ENCODE measurements around the gene HOPX. TPM values are rescaled to one million over a fixed set of nuclear protein-coding genes. Genes with fewer than 3 reads are reported as not detected.

Gene HOPX
- total RNA-seq, 4 donors from 2014 or later = 271 to 316 (median 289) TPM

DNA sequence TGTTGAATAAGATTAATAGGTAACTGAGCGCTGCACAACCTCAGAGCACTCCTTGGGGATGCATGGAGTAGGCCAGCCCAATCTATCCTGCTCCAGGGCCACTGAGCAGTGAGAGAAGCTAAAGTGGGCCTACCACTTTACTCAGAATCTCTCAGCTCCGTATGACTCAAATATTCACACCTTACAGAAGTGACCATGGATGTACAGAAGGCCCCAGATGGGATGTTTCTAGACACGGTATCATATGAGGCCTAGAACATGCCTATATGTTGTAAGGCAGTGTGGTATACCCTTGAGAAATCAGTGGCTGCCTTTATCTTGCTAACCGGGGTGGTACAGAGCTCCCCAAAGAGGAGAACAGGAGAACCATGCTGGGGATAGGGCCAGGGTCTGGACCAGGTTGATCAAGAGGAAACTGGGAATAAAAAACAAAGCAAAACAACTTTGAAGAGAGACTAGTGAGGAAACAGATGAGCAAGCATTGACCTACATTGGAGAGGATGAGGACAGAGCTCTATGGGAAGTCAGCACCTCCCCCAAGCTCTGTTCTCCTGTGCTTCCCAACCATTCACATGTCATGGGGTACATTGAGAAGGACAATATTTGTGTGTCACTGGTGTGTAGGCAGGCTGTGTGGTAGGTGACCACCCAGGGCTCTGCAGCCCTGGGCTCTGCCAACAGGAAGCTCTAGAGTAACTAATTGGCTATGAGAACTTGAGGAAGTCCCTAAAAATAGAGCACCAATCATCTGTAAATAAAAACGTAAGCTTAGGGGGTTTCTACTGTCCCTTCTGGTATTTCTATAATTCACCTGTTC is 31.4 kb downstream of the HOPX start:
- Histone ChIP-seq H3K4me3 (replicated peaks in 1 of 3) (no peak overlapping the region), H3K9me3 (no peaks in the 10 kb centered on the region), H3K36me3 (peaks cover 17 to 20% of the 10 kb centered on the region in 2 donors), H3K4me1 (peaks cover 10 to 18% of the 10 kb centered on the region in 2 donors), H3K27ac (no peak overlapping the region), H3K27me3 (no peaks in the 10 kb centered on the region)
- TF ChIP-seq CTCF (IDR thresholded peaks at IDR 0.05) (no peak), POLR2A (IDR thresholded peaks at IDR 0.05) (no peak)
- WGBS, 2 donors = 86 to 89% methylated on average over 5 of the region's 5 CpGs
- intact Hi-C loops (cut with DNase I) = loop anchor here (10.0 kb wide), 1 partner anchor 155 kb away; no protein-coding TSS in a partner anchor
- DNase-seq = no peak

- H3K27me3 ChIP-seq = no peaks in the 10 kb centered on the region
- H3K9me3 ChIP-seq = no peaks in the 10 kb centered on the region
- H3K36me3 ChIP-seq = peaks cover 17 to 20% of the 10 kb centered on the region in 2 donors
- no peak for DNase-seq
- H3K4me3 ChIP-seq (replicated peaks in 1 of 3) = no peak overlapping the region
- TF ChIP-seq CTCF (IDR thresholded peaks at IDR 0.05) (no peak), POLR2A (IDR thresholded peaks at IDR 0.05) (no peak)
- intact Hi-C loops (cut with DNase I) = no loop called here
- no peak overlapping the region for H3K27ac ChIP-seq
- peaks cover 1 to 9% of the 10 kb centered on the region in 2 donors for H3K4me1 ChIP-seq
Measured at GRCh38 chr4:56648824-56649151, 32.3 kb downstream of the HOPX start.

GRCh38 chr4:56648021-56648823 is 32.9 kb downstream of the HOPX start:
- DNase-seq = no peak
- WGBS, 2 donors = 97% methylated on average over 5 of the region's 5 CpGs
- no peak overlapping the region for H3K4me3 ChIP-seq (replicated peaks in 1 of 3)
- no peak overlapping the region for H3K27ac ChIP-seq
- no peaks in the 10 kb centered on the region for H3K9me3 ChIP-seq
- no peak for TF ChIP-seq POLR2A (IDR thresholded peaks at IDR 0.05)
- TF ChIP-seq CTCF (IDR thresholded peaks at IDR 0.05) = no peak
- H3K4me1 ChIP-seq = peaks cover 0 to 3% of the 10 kb centered on the region in 2 donors
- H3K36me3 ChIP-seq = peaks cover 17 to 20% of the 10 kb centered on the region in 2 donors
- intact Hi-C loops (cut with DNase I) = no loop called here
- no peaks in the 10 kb centered on the region for H3K27me3 ChIP-seq

GRCh38 chr4:56646341-56646740 is 34.8 kb downstream of the HOPX start:
- TF ChIP-seq CTCF (IDR thresholded peaks at IDR 0.05) = no peak
- TF ChIP-seq POLR2A (IDR thresholded peaks at IDR 0.05) = no peak
- Histone ChIP-seq H3K4me1 (peaks cover 0 to 5% of the 10 kb centered on the region in 2 donors), H3K27me3 (no peaks in the 10 kb centered on the region), H3K9me3 (no peaks in the 10 kb centered on the region), H3K27ac (no peak overlapping the region), H3K4me3 (replicated peaks in 1 of 3) (no peak overlapping the region), H3K36me3 (peaks cover 17 to 20% of the 10 kb centered on the region in 2 donors)
- intact Hi-C loops (cut with DNase I) = no loop called here
- WGBS, 2 donors = 91 to 100% methylated on average over 1 of the region's 1 CpG
- no peak for DNase-seq

DNA sequence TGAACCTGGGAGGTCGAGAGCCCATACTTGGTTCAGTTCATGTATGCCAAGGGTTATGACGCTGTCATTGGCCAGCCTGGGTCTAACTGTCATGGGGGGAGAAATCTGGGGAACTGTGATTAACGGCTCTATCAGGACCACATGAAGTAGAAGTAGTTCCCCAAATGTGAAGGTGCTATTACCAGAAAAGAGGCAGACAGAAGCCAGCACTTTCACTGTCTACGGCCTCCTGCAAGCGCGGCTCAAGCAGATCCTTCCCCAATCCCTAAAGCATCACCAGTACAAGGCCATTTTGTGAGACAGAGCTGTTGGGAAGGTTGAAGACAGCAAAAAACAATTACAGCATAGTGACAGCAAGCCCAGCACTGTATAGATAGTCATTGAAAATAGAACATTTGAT is 37.5 kb downstream of the HOPX start:
- no peak overlapping the region for H3K27ac ChIP-seq
- no peaks in the 10 kb centered on the region for H3K27me3 ChIP-seq
- intact Hi-C loops (cut with DNase I) = no loop called here
- peaks cover 5 to 10% of the 10 kb centered on the region in 2 donors for H3K36me3 ChIP-seq
- peaks cover 0 to 5% of the 10 kb centered on the region in 2 donors for H3K4me1 ChIP-seq
- TF ChIP-seq CTCF (IDR thresholded peaks at IDR 0.05) (no peak), POLR2A (IDR thresholded peaks at IDR 0.05) (no peak)
- WGBS, 2 donors = 94 to 95% methylated on average over 6 of the region's 6 CpGs
- H3K4me3 ChIP-seq (replicated peaks in 1 of 3) = no peak overlapping the region
- DNase-seq = no peak
- no peaks in the 10 kb centered on the region for H3K9me3 ChIP-seq
